Measurements from ENCODE around the gene CST9. TPM values are rescaled to one million over a fixed set of nuclear protein-coding genes. Genes with fewer than 3 reads are reported as not detected.

CST9 gene, protein sequence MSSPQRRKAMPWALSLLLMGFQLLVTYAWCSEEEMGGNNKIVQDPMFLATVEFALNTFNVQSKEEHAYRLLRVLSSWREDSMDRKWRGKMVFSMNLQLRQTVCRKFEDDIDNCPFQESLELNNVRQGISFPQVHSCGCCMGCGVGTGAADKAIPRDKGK
- not detected for total RNA-seq

DNA sequence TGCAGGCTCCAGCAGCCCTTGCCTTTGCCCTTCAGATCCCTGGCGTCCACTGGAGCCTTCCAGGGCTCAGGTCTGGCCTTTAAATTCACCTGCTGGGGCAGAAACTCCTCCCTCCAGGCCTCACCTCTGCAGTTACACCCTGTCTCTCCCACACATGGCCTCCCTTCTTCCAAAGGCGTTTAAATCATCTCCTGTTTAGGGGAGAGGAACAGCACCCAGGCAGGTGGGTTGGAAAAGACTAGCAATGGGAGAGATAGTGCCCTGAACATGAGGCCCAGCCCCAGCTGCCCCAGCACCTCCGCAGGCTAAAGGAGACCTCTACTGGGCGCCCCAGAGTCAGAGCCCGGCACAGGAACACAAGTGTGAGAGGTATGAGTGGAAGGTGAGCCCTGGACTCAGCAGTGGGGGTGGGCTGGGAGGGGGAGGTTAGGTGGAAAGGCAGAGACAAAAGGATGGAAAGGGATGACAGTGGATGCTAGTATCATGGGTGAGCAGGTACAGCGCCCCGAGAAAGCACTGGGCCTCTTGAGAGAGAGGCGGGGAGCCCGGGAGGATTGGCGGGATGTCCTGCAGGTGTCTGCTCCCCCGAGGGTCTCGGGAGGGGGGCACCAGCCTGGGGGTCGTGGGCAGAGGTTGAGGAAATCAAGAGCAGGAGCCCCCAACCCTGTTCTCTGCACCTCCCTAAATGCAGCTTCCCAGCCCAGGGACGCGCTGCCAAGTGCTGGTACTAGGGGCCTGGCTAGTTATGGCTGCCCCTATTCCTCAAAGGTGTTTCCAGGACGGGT lies at the start of gene CST9:
Gene CST9, minus strand, starts transcription at position 51 of the 785 bp plus-strand sequence. CDS start 53 bp downstream, outside the sequence.
- DNase-seq, result no peak

DNA sequence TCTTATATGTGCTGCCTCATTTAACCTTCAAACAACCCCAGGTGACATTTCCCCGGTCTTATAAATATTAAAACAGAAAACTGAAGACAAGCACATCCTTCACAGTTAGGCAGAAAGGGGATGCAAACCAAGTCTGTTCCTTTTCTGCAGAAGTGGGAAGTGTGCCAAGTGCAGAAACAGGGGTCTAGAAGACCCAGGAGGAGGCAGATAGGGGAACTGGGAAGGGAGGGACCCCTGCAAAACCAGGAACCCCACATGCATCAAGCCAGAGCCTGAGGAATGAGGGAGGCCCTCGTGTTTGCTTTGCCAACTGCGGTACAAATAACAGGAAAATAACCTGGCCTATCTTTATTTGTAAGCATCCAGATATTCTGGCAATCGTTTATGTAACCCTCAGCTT lies 49.0 kb upstream of the CST9 start:
- DNase-seq, result no peak

DNA sequence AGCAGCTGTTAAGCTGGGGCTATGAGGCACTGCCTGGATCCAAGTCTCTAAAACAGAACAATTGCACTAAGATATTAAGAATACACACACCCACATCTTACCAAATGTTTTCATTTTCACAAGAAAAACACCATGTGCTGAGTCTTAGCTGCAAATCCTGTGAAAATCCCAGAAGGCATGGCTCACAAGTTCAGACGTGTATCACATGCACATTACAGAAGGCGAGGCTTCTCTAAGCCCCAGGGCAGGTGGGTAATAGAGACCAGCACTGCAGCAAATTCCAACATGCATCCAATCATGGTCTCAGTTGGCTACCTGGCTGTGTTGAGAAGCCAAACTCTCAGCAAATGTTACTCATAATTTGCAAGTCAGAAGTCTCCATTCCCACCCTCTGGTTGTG lies 48.3 kb upstream of the CST9 start:
- DNase-seq, result no peak

DNA sequence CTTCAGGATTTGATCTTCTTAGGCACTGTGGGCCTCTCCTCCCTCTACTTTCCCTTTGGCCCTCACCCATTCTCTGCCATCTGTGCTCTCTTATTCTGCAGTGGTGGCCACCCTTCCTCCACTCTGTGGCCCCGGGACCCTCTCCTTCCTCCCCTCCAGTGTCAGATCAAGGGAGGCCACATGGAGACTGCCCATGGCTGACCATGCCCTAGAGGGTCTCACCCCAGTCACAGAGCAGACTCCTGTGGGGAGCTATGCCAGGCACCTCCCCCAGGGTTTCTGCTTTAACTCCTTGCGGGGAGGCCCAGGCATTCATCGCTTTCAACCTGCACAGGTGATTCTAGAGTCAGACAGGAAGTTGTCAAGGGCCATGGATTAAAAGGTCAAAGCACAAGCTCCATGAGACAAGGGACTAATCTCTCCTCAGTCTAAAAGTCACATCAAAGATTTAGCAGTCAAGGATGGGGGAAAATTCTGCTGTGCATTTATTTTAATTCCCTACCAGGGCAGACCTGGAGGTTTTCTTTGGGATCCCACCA lies 47.8 kb upstream of the CST9 start:
- no peak for DNase-seq

DNA sequence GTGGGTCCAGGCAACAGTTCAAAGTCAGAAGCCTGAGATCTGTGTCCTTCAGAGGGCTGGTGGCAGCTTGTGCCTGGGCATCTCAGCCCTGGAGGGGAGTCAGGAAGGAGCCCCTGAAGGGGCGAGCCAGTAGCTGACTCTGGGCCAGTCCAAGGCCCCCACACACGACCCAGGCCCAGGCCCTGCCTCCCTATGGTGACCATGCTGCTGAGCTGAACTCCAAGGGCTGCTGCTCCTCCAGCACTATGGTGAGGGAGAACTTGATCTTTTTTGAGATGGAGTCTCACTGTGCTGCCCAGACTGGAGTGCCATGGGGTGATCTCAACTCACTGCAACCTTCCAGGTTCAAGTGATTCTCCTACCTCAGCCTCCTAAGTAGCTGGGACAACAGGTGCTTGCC lies 47.2 kb upstream of the CST9 start:
- no peak for DNase-seq

DNA sequence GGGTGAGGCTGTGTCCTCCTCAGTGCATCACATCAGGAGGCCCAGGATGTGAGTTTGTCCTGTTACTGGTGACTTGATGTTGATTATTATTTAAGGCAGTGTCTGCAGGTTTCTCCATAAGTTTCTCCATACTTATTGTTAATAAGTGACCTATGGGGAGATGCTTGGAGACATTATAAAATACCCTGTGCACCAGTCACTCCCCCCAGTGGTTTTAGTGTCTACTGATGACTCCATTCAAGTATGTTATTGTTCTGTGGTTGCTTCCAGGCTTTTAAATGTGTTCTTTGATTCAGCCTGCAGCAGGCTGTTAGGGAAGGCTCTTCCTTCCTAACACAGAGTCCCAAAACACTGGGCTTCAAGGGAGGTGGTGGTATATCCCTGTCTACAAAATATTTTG lies 46.7 kb upstream of the CST9 start:
- no peak for DNase-seq

DNA sequence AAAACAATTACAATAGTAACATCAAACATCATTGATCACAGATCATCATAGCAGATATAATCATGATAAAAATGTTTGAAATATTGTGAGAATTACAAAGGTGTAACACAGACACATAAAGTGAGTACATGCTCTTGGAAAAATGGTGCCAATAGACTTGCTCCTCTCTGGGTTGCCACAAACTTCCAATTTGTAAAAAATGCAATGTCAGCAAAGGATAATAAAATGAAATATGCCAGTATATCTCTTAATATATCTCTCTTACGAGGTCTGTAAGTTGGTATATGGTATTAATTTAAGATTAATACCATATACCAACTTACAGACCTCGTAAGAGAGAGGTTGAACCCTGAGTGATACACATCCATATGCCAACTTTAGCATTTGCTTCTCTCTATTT lies 45.4 kb upstream of the CST9 start:
- no peak for DNase-seq

DNA sequence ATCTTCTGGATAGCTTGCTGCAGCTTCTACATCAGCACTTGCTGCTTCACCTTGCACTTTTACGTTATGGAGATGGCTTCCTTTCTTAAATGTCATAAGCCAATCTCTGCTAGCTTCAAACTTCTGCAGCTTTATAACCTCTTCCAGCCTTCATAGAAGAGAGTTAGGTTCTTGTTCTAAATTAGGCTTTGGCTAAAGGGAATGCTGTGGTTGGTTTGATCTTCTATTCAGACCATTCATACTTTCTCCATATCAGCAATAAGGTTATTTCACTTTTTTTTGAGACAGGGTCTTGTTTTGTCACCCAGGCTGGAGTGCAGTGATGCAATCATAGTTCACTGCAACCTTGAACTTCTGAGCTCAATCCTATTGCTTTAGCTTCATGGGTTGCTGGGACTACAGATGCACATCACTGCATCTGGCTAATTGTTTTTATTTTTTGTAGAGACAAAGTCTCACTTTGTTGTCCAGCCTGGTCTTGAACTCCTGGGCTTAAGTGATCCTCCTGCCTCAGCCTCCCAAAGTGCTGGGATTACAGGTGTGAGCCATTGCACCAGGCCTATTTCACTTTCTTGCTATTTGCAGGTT lies 44.2 kb upstream of the CST9 start:
- no peak for DNase-seq

DNA sequence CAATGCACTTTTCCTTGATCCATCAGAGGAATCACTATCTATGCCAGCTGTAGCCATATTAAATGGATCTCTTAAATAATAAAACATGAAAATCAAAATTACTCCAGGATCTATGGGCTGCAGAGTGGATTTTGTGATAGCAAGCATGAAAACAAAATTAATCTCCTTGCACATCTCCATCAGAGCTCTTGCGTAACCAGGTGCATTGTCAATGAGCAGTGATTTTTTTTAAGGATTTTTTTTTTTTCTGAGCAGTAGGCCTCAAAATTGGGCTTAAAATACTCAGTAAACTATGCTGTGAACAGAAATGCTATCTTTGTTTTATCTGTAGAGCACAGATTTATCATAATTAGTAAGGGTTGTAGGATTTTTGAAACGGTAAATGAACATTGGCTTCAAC lies 43.5 kb upstream of the CST9 start:
- no peak for DNase-seq

DNA sequence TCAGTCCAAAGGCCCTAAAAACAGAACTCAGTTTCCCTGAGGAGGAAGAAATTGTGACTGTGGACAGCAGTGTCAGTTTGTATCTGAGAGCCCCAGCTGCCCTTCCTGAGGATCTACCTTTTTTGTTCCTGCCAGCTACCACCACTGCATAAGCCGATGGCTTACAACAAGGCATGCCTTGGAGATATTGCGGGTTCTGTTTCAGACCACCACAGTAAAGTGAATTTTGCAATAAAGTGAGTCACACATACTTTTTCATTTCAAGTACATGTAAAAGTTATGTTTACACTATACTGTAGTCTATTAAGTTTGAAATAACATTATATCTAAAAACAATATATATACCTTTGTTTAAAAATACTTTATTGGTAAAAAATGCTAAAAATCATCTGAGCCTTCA lies 41.6 kb upstream of the CST9 start:
- DNase-seq, result no peak

DNA sequence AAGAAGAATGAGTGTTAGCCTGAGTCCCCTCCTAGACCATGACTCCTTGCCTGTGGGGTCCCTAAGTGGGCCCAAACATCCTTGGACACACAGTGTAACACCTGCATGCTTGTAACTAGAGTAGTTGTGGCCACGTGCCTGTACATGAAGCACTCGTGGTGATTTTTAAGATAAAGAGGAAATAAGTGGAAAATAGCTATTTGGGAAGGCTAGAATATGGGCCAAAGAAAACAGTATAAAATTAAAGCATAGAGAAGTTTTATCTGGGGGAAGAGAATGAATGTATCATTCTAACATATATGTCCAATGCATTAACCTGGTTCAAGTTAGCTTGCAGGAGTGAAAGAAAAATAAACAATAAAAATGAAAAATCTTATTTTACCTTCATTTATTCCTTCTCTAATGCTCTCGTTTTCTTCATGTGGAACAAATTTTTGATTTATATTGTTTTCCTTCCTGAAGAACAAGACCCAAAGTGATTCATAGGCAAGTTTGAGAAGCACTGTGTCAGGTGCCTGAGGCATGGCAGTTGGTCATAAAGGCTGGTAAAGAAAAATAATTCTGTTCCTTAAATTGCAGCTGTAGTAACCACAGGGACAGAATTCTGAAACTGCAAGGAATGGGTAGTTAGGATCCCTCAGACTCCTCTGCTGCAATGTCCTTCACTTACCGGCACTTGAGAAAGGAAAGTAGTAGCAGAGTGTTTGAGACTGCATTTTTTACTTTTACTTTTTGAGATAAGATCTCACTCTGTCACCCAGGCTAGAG lies 40.6 kb upstream of the CST9 start:
- DNase-seq, result no peak

DNA sequence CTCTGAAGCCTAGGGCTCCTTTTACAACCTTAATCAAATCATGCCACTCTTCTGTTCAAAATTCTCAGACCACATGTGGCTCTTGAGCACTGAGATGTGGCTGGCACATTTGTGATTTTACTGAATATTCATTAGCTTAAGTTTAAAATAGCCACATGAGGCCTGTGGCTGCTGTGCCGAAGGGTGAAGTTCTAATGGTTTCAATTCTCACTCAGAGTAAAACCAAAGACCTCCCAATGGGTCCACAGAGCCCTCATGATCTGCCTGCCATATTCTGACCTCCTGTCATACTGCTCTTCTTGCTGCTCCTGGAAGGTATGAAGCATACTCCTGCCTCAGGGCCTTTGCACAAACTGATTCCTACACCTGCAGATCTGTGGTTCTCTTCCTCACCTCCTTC lies 39.9 kb upstream of the CST9 start:
- DNase-seq, result no peak

DNA sequence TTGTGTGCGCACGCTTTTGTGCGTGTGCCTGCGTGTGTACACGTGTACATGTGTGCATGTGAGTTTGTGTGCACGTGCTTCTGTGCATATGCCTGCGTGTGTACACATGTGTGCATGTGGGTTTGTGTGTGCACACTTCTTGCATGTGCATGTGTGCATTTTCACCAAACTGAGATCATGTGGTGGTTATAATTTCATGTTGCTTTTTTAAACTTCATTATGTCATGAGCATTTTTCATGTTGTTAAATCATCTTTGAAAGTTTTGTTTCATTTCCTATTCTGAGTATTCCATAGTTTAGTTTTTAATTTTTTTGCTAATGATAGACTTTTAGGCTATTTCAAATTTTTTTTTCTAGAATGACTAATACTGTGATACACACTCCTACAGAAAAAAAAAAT lies 38.4 kb upstream of the CST9 start:
- DNase-seq, result no peak

DNA sequence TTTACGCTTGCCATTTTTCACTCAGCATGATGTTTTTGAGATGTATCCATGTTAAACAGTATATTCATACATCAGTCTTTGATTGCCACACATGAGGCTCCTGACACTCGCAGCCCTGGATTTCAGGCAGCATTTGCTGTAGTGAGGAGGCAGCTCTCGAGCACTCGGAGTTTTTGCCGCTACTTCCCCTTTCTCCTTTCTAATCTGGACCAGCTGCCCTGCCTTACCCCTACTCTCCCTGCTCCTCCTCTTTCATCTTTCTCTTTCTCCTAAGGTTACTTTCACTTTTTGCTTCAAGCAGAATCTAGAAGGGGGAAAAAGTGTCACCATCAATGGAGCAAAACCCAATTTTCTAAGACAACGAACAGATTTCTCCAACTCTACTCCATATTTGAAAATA lies 37.9 kb upstream of the CST9 start:
- DNase-seq, result no peak

DNA sequence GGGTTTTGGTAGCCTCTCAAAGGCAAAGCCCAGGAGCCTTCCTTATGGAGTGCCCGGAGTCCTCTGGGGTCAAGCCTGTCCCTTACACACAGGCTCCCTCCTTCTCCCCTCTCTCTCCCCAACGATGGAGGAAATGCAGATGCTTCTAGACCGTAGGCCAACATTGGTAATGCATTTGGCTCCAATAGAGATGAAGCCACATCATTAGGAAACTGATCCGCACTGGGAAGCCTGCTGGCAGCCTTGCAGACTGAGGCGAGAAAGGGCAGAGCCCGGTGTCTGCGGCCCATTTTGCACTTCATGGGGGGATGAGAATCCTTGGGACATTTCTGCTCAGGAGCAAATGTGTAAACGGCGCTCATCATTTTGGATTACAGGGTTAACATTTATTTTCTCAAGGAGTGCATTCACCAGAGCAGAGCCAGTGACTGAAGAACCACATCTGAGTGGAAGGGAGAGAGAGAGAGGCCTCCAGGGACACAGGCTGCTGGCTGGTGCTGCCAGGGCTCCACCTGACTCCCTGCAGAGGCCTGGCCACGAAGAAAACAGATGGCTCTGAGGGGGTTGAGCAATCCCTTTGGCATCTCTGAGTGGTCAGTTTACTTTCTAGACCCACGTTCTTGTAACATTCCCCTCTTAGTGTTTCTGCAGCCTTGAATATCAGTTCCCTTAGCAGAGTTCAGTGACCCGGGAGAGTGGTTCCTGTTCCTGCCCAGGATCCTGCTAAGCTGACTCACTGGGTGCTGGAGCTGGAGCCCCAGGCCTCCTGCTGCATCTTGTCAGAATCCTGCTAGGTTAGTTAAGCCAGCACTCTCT lies 36.4 kb upstream of the CST9 start:
- DNase-seq, result no peak

DNA sequence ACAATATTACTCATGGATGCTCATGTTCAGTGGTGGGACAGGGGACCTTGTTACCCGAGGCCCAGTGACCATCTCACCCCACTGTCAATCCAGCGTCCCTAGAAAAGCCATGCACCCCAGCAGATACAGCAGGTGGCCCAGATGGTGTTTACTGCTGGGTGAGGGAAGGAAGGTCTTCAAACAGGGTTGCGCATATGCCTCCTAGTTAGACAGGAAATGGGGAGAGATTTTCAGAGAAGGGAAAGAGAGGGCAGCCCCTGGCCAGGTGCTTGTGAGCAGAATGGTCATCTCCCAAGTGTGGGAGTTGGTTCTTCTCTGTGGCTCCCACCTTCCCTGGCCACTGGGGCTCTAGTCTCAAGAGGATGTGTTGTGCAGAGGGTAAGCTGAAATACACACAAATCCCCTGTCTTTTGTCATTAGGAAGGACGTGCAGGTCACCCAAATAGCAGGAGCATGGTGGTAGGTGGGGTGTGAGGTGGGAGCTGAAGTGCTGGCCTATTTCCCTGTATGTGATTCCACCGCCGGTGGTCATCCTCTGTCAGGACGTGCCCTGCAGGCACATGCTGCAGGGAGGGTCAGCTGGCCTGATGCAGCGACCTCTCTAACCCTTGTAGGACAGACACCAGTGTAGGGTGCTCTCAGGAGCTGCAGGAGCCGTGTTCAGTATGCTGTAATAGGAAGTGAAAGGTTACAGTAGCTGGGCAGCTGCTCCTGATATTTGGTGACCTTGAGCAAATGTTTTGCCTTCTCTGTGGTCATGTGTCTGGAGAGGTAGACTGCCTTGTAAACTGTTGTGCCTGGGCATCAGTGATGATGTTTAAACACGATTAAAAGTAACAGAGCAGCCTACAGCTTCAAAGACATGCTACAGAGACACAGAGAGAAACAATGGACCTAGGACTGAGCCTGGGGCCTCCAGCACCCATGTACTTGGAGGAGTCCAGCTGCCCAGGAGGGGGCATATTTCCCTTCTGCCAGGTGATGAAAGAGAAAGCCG lies 35.3 kb upstream of the CST9 start:
- no peak for DNase-seq

DNA sequence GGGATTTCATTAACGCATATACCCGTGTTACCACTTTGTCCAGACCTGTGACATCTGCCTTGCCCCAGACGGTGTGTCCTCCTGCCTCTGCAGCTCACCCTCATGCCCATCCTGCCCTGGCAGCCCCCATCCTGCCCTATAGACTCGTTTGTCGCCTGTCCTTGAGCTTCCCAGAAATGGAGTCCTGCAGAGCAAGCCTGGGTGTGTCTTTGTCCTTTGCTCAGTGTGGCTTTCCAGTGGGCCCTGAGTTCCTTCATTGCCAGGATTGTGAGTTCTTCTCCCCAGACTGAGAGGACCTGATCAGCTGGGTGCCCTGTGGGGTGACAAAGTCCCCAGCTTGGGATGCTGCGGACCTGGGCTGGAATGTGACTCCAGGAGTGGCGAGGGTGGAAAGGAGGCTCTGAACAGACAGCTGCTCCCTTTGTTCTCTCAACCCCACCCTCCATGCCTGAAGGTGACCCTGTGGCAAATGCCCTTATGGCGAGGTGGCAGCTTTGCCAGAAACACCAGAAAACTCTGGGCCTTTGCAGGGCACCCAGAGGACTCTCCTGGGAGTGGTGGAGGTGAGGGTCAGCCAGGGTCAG lies 34.4 kb upstream of the CST9 start:
- no peak for DNase-seq

DNA sequence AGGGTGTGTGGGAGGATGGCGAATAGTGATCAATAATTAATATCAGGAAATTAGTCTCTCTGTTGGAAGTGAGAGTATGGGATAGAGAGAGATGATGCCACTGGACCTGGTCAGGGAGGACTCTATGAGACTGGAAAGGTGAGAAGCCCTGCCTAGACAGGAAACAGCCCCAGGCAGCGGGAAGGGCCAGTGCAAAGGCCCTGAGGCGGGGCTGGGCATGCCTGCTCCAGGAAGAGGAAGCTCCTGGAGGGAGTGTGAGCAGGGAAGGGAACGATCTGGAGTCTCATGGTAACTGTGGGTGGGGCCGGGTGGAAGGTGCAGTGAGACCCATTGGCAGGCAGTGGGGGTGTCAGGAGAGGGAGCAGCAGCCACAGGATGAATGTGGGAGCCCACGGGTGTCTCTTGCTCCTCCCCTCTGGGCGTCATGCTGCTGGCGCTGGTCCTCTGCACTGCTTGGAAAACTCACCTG lies 33.8 kb upstream of the CST9 start:
- no peak for DNase-seq

DNA sequence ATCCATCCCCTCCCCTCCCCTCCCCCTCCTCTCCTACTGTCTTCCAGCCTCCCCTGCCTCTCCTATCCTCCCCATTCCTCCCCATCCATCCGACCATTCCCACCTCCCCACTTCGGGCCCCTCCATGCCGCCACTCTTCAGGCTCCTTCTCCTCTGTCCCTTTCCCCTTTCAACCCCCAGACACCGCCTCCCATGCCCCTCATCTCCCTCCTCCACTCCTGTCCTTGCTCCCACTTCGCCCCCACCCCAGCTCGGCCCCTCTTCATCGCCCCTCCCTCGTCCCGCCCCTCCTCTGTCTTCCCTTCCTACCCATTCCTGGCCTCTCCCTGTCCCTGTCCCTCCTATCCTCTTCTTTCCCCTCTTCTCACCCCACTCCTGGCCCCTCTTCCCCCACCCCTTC lies 32.6 kb upstream of the CST9 start:
- no peak for DNase-seq

Data from effector CD4-positive, alpha-beta T cell (primary cell).